ENCODE results near the gene B3GALNT2.

GRCh38 chr1:235401251-235401650 is 103.0 kb downstream of the B3GALNT2 start:
- no peak for TF ChIP-seq TARDBP (IDR thresholded peaks at IDR 0.05)
- no peak for TF ChIP-seq BHLHE40 (IDR thresholded peaks at IDR 0.05; ENCODE audit: borderline replicate concordance)

Data from HEK293T (cell line).